Bronchial epithelial cell (primary cell): ENCODE data around the gene SPRED3. TPM values are rescaled to one million over a fixed set of nuclear protein-coding genes. Genes with fewer than 3 reads are reported as not detected.

ENCODE experiments used
- DNase-seq: peaks from one replicate; pipeline ENCODE4 v3.0.0-alpha.2; 2010; ENCODE audit warnings: low read depth
- FAIRE-seq: peaks from 2 replicates; lab custom pipeline; 2011; peaks lifted over from hg19 to GRCh38; lab: Jason Lieb, UNC
- H3K27me3 ChIP-seq: 2 replicates; pipeline ENCODE4 v1.5.1; 2011; ENCODE audit warnings: low read length; ENCODE audit not compliant: control insufficient read depth, insufficient read depth
- H3K36me3 ChIP-seq: 2 replicates; pipeline ENCODE4 v1.5.1; 2011; ENCODE audit warnings: low read length; ENCODE audit not compliant: control insufficient read depth, insufficient read depth
- H3K4me3 ChIP-seq: 2 replicates; pipeline ENCODE4 v1.5.1; 2011; ENCODE audit warnings: mild to moderate bottlenecking, low read depth, low read length, control low read depth
- CTCF ChIP-seq: IDR thresholded peaks from 2 replicates; pipeline ENCODE4 v1.5.1; 2011; ENCODE audit warnings: mild to moderate bottlenecking, moderate library complexity, low read length, control low read depth, inconsistent platforms; ENCODE audit not compliant: insufficient read depth, severe bottlenecking
- total RNA-seq: library from RNA; depleted of rRNA; stranded (reverse); fragments of >200 nt; gene quantifications from 2 replicates; pipeline ENCODE4 v1.2.1, GENCODE V29; 2014

Gene SPRED3
- total RNA-seq, 1 donor from 2014 or later = 0.26 TPM

GRCh38 chr19:38391911-38392464 lies 3.5 kb downstream of the SPRED3 start:
- DNase-seq (no peak), FAIRE-seq (no peak)
- H3K36me3 ChIP-seq = no peaks in the 10 kb centered on the region
- H3K4me3 ChIP-seq = no peak overlapping the region
- no peaks in the 10 kb centered on the region for H3K27me3 ChIP-seq
- TF ChIP-seq CTCF = no peak

- no peaks in the 10 kb centered on the region for H3K27me3 ChIP-seq
- peak; percentile 48 for DNase-seq
- no peaks in the 10 kb centered on the region for H3K36me3 ChIP-seq
- H3K4me3 ChIP-seq = no peak overlapping the region
- peak; percentile 68 for FAIRE-seq
- TF ChIP-seq CTCF = no peak
Observed at GRCh38 chr19:38392707-38393308, 4.3 kb downstream of the SPRED3 start.

GRCh38 chr19:38394488-38394887 lies 6.0 kb downstream of the SPRED3 start:
- no peak for TF ChIP-seq CTCF
- no peak for FAIRE-seq
- H3K36me3 ChIP-seq = no peaks in the 10 kb centered on the region
- H3K27me3 ChIP-seq = no peaks in the 10 kb centered on the region
- H3K4me3 ChIP-seq = peak overlapping the region; percentile 19
- DNase-seq = peak; percentile 49

- FAIRE-seq (no peak), DNase-seq (no peak)
- TF ChIP-seq CTCF = no peak
- H3K27me3 ChIP-seq = no peaks in the 10 kb centered on the region
- peak overlapping the region; percentile 24 for H3K4me3 ChIP-seq
- H3K36me3 ChIP-seq = no peaks in the 10 kb centered on the region
Observed at GRCh38 chr19:38395381-38396114, 7.1 kb downstream of the SPRED3 start.

GRCh38 chr19:38399081-38399480 lies 10.6 kb downstream of the SPRED3 start:
- FAIRE-seq (no peak), DNase-seq (no peak)
- H3K36me3 ChIP-seq = no peaks in the 10 kb centered on the region
- TF ChIP-seq CTCF = no peak
- H3K4me3 ChIP-seq = no peak overlapping the region
- H3K27me3 ChIP-seq = no peaks in the 10 kb centered on the region
